D721Med (cell line): Measurements from ENCODE around the gene CDH7.
A peak's percentile ranks its signal among the peaks of the same experiment; 100 is the strongest.

Source experiments
- DNase-seq: peaks from one replicate; pipeline ENCODE4 v3.0.0; 2011; ENCODE audit warnings: low spot score; ENCODE audit not compliant: insufficient read length
- FAIRE-seq: peaks from 2 replicates; lab custom pipeline; 2011; peaks lifted over from hg19 to GRCh38; lab: Jason Lieb, UNC
- CTCF ChIP-seq: IDR thresholded peaks from 2 replicates; pipeline ENCODE4 v1.5.1; 2012; ENCODE audit warnings: mild to moderate bottlenecking, control low read depth; ENCODE audit not compliant: insufficient read depth; ENCODE audit errors: missing control alignments

The CDH7 gene

GRCh38 chr18:65752625-65753325 is 2.0 kb downstream of the CDH7 start:
- no peak for TF ChIP-seq CTCF
- DNase-seq (no peak), FAIRE-seq (no peak)

DNA sequence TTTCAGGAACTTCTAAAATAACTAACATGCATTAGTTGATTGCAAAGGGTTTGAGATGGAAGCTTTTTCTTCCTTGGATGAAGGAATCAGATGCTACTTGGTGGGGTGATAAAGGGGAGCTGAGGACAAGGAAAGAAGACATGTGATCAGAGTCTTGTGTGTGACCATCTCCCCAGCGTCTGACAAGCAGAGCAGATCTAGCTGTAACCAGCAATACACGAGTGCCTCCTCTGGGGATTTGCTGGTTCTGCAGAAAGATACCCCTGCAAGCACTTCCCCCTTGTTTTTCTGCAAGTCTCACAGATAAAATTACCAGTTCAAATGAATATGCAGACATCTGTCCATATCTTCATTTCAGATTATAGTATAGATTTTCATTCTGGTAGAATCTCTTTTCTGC is 2.7 kb downstream of the CDH7 start:
- DNase-seq = peak; percentile 55
- peak; percentile 53 for TF ChIP-seq CTCF
- FAIRE-seq = peak; percentile 100

GRCh38 chr18:65754121-65754520 is 3.3 kb downstream of the CDH7 start:
- no peak for FAIRE-seq
- TF ChIP-seq CTCF = no peak
- DNase-seq = no peak

DNA sequence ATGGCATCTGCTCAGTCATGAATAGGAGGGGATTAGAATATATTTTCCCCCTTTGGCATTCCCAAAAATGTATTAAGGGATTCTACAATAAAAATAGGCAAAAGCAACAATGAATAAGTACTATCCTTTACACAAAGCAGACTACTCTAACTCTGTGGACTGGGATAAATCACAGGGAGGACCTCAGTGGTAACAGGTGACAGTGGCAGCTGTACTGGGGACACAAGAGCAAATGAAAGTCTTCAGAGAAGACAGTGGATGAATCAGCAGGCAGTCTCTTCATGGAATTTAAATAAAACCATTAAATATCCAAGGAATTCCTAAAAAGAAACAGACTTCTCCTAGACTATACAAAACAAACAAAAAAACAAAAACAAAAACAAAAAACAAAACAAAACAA is 4.8 kb downstream of the CDH7 start:
- no peak for FAIRE-seq
- TF ChIP-seq CTCF = no peak
- no peak for DNase-seq

GRCh38 chr18:65760457-65760856 is 9.6 kb downstream of the CDH7 start:
- FAIRE-seq (no peak), DNase-seq (no peak)
- TF ChIP-seq CTCF = no peak

DNA sequence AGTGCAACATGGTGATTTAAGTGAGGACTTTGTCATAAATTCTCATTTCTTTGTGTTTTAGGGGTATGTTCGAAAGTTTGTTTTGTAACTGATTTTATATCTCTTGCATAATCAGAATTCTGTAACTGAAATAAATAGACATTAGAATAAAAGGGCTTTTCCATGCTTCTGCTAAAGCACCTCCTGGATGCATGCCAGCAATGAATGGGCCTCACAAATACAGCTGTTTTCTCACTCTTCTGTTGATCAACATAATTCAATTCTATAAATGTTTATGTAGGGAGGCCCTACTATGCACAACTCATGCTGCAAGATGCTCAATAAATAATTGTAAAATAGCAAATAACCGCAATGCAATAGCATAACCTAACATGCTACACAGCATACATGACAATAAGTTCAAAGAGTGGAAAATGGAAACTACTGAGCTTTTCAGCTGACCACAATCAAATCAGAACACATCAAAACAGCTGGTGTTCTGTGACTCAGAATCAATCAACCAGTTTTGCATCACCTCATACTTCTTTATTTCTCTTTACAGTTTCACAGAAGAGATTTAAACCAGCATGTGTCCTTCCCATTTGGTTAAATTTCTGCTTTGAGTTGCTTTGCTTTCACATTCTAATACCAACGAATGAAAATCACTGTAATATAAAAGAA is 11.0 kb downstream of the CDH7 start:
- FAIRE-seq (peak; percentile 97), DNase-seq (no peak)
- no peak for TF ChIP-seq CTCF

GRCh38 chr18:65762556-65762955 is 11.7 kb downstream of the CDH7 start:
- no peak for TF ChIP-seq CTCF
- no peak for DNase-seq
- no peak for FAIRE-seq
